ENCODE results near the gene EML3.

- no peak for TF ChIP-seq CTCF (IDR thresholded peaks at IDR 0.05; ENCODE audit: poor library complexity, severe bottlenecking)
- no peak for TF ChIP-seq EP300 (conservative IDR thresholded peaks at IDR 0.05; ENCODE audit: poor library complexity, severe bottlenecking)
These were observed 35.8 kb upstream of the EML3 start for GRCh38 chr11:62648185-62648966.
